ENCODE data around the gene TANC1.

The TANC1 gene

GRCh38 chr2:159124441-159124911 lies 156.0 kb downstream of the TANC1 start:
- TF ChIP-seq ZFX (IDR thresholded peaks at IDR 0.05; ENCODE audit: borderline replicate concordance) = no peak
- TF ChIP-seq CTCF (IDR thresholded peaks at IDR 0.05) = no peak
- no peak overlapping the region for H3K27ac ChIP-seq

GRCh38 chr2:159124931-159125467 lies 156.6 kb downstream of the TANC1 start:
- TF ChIP-seq ZFX (IDR thresholded peaks at IDR 0.05; ENCODE audit: borderline replicate concordance) (no peak), CTCF (IDR thresholded peaks at IDR 0.05) (no peak)
- no peak overlapping the region for H3K27ac ChIP-seq

GRCh38 chr2:159125858-159126257 lies 157.4 kb downstream of the TANC1 start:
- H3K27ac ChIP-seq = no peak overlapping the region
- no peak for TF ChIP-seq CTCF (IDR thresholded peaks at IDR 0.05)
- TF ChIP-seq ZFX (IDR thresholded peaks at IDR 0.05; ENCODE audit: borderline replicate concordance) = no peak

- TF ChIP-seq ZFX (IDR thresholded peaks at IDR 0.05; ENCODE audit: borderline replicate concordance) = no peak
- no peak for TF ChIP-seq CTCF (IDR thresholded peaks at IDR 0.05)
- no peak overlapping the region for H3K27ac ChIP-seq
Measured at GRCh38 chr2:159126432-159127022, 158.1 kb downstream of the TANC1 start.

GRCh38 chr2:159128191-159128590 lies 159.8 kb downstream of the TANC1 start:
- H3K27ac ChIP-seq = no peak overlapping the region
- TF ChIP-seq CTCF (IDR thresholded peaks at IDR 0.05) (no peak), ZFX (IDR thresholded peaks at IDR 0.05; ENCODE audit: borderline replicate concordance) (no peak)

GRCh38 chr2:159129269-159129668 lies 160.8 kb downstream of the TANC1 start:
- TF ChIP-seq CTCF (IDR thresholded peaks at IDR 0.05) = no peak
- TF ChIP-seq ZFX (IDR thresholded peaks at IDR 0.05; ENCODE audit: borderline replicate concordance) = no peak
- H3K27ac ChIP-seq = no peak overlapping the region

- TF ChIP-seq CTCF (IDR thresholded peaks at IDR 0.05) (no peak), ZFX (IDR thresholded peaks at IDR 0.05; ENCODE audit: borderline replicate concordance) (no peak)
- no peak overlapping the region for H3K27ac ChIP-seq
Measured at GRCh38 chr2:159129824-159130223, 161.4 kb downstream of the TANC1 start.
